Measurements from ENCODE around the gene PELI1. TPM values are rescaled to one million over a fixed set of nuclear protein-coding genes. Genes with fewer than 3 reads are reported as not detected.

PELI1 gene
- total and polyA plus RNA-seq, 9 donors, result 5.7 to 14.4 (median 12.0) TPM

DNA sequence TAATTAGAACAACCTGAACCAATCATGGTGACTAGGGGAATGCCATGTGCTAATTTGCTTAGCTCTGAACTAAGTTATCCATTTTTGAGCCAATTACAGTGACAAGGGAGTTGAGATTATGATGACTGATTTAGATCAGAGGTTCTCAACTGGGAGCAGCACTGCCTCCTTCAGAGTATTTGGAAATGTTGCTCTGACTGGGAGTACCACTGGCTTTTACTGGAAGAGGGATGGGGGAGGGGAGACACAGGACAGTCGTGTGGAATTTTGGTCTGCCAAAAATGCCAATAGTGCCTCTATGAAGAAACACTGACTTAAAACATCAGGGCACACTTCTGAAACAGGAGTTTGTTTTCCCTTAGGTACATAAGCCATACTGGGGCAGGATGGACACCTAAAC is 76.9 kb downstream of the PELI1 start:
- Histone ChIP-seq H3K36me3 (no peaks in the 10 kb centered on the region), H3K9me3 (no peaks in the 10 kb centered on the region), H3K4me1 (ENCODE audit: insufficient read depth) (no peaks in the 10 kb centered on the region), H3K27me3 (no peaks in the 10 kb centered on the region), H3K27ac (no peak overlapping the region), H3K4me3 (no peak overlapping the region)
- WGBS, 3 donors, result 9 to 26% (median 13%) methylated on average over 1 of the region's 1 CpG
- intact Hi-C loops (cut with DNase I), result no loop called here
- DNase-seq, result no peak
- TF ChIP-seq, protein P1, sequence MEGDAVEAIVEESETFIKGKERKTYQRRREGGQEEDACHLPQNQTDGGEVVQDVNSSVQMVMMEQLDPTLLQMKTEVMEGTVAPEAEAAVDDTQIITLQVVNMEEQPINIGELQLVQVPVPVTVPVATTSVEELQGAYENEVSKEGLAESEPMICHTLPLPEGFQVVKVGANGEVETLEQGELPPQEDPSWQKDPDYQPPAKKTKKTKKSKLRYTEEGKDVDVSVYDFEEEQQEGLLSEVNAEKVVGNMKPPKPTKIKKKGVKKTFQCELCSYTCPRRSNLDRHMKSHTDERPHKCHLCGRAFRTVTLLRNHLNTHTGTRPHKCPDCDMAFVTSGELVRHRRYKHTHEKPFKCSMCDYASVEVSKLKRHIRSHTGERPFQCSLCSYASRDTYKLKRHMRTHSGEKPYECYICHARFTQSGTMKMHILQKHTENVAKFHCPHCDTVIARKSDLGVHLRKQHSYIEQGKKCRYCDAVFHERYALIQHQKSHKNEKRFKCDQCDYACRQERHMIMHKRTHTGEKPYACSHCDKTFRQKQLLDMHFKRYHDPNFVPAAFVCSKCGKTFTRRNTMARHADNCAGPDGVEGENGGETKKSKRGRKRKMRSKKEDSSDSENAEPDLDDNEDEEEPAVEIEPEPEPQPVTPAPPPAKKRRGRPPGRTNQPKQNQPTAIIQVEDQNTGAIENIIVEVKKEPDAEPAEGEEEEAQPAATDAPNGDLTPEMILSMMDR (IDR thresholded peaks at IDR 0.05), result no peak
- no peak for TF ChIP-seq EP300 (IDR thresholded peaks at IDR 0.05)
- no peak for TF ChIP-seq POLR2A (IDR thresholded peaks at IDR 0.05)

DNA sequence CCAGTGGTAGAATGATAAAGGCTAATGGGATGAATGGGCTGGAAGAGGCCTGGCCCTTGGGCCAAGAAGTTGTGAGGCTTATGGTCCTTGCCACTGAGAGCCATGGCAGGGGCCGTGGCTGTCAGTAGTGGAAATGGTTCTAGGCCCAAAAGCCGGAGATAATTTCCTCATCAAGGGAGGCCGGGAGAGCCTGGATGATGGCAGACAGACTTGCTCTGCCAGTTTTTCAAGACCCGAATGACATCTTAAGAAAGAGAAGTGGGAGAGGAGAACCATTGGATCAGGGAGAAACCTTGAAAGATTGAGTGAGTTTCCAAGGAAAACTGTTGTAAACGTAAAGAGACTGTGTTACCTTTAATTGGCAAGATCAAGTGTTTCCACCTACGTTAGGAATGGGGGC is 78.7 kb downstream of the PELI1 start:
- intact Hi-C loops (cut with DNase I), result no loop called here
- no peak for DNase-seq
- H3K36me3 ChIP-seq, result no peaks in the 10 kb centered on the region
- H3K27me3 ChIP-seq, result no peaks in the 10 kb centered on the region
- no peak overlapping the region for H3K27ac ChIP-seq
- no peaks in the 10 kb centered on the region for H3K4me1 ChIP-seq (ENCODE audit: insufficient read depth)
- TF ChIP-seq EP300 (IDR thresholded peaks at IDR 0.05) (no peak), POLR2A (IDR thresholded peaks at IDR 0.05) (no peak)
- TF ChIP-seq, protein P1 (IDR thresholded peaks at IDR 0.05), result no peak
- H3K4me3 ChIP-seq, result no peak overlapping the region
- no peaks in the 10 kb centered on the region for H3K9me3 ChIP-seq
- whole genome bisulfite sequencing, 3 donors, result 79 to 92% (median 90%) methylated on average over 6 of the region's 6 CpGs

DNA sequence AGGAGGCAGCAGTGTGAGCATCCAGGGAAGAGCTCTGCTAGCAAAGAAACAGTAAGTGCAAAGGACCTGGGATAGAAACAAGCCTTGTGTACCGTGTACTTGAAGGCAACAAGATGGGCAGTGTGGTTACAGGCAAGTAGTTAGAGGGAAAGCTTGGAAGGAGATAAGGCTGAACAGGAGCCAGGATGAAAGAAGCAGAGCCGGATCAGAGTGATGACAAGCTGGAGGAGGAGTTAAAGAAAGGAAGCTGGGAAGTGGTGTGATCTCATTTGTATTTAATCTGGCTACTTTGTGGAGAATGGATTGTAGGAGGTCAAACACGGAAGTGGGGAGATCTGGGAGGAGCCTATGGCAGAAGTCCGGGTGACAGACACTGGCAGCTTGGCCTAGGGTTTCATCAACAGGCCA is 80.3 kb downstream of the PELI1 start:
- intact Hi-C loops (cut with DNase I), result no loop called here
- Histone ChIP-seq H3K4me3 (no peak overlapping the region), H3K9me3 (no peaks in the 10 kb centered on the region), H3K27me3 (no peaks in the 10 kb centered on the region), H3K4me1 (ENCODE audit: insufficient read depth) (no peaks in the 10 kb centered on the region), H3K36me3 (no peaks in the 10 kb centered on the region), H3K27ac (no peak overlapping the region)
- 49 to 54% (median 52%) methylated on average over 4 of the region's 4 CpGs for whole genome bisulfite sequencing, 3 donors
- no peak for DNase-seq
- TF ChIP-seq EP300 (IDR thresholded peaks at IDR 0.05) (no peak), POLR2A (IDR thresholded peaks at IDR 0.05) (no peak)
- TF ChIP-seq, protein P1 (IDR thresholded peaks at IDR 0.05), result no peak

DNA sequence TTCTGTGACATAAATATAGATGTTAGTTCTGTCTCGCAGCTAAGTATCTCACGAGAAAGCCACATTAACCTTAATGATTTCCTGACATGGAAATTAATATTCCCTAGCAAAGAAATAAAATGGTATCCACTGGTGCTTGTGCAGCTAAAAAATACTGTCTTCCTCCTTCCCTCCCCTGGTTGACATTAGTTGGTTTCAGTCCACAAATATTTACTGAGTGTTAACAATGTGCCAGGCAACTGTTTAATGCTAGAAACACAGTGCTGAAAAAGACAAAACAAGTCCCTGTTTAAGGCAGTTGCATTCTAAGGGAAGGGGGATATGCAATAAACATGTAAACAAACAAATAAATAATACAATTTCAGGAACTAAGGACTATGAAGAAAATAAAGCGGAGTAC is 80.8 kb downstream of the PELI1 start:
- Histone ChIP-seq H3K36me3 (no peaks in the 10 kb centered on the region), H3K27me3 (no peaks in the 10 kb centered on the region), H3K9me3 (no peaks in the 10 kb centered on the region), H3K27ac (no peak overlapping the region), H3K4me3 (no peak overlapping the region), H3K4me1 (ENCODE audit: insufficient read depth) (no peaks in the 10 kb centered on the region)
- 94 to 96% (median 95%) methylated on average over 3 of the region's 3 CpGs for WGBS, 3 donors
- DNase-seq, result no peak
- intact Hi-C loops (cut with DNase I), result no loop called here
- TF ChIP-seq POLR2A (IDR thresholded peaks at IDR 0.05) (no peak), EP300 (IDR thresholded peaks at IDR 0.05) (no peak)
- TF ChIP-seq, protein P1 (IDR thresholded peaks at IDR 0.05), result no peak

DNA sequence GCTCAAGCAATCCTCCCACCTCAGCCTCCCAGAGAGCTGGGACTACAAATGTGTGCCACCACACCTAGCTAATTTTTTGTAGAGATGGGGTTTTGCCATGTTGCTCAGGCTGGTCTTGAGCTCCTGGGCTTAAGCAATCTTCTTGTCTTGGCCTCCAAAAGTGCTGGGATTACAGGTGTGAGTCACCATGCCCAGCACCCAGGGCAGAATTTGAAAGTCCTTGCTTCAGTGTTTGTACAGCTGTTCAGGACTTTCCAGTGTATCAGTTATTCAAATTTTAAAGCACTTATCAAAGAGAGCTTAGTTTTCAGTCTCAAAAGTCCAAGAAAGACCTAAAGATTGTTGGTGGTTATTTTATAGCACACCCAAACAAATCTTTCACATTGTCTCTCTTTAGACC is 81.4 kb downstream of the PELI1 start:
- H3K36me3 ChIP-seq, result no peaks in the 10 kb centered on the region
- intact Hi-C loops (cut with DNase I), result no loop called here
- H3K4me1 ChIP-seq (ENCODE audit: insufficient read depth), result no peaks in the 10 kb centered on the region
- H3K27ac ChIP-seq, result no peak overlapping the region
- H3K9me3 ChIP-seq, result no peaks in the 10 kb centered on the region
- TF ChIP-seq, protein P1 (IDR thresholded peaks at IDR 0.05), result no peak
- TF ChIP-seq EP300 (IDR thresholded peaks at IDR 0.05), result no peak
- no peak for TF ChIP-seq POLR2A (IDR thresholded peaks at IDR 0.05)
- H3K27me3 ChIP-seq, result no peaks in the 10 kb centered on the region
- H3K4me3 ChIP-seq, result no peak overlapping the region
- DNase-seq, result no peak
